Activated naive CD8-positive, alpha-beta T cell treated with anti-CD3 and anti-CD28 coated beads for 36 hours (primary cell): ENCODE measurements around the gene ITPR3. TPM values are rescaled to one million over a fixed set of nuclear protein-coding genes. Genes with fewer than 3 reads are reported as not detected.

Experiments
- DNase-seq: peaks from one replicate; pipeline ENCODE4 v3.0.0; 2021
- H3K27ac Mint-ChIP-seq: one replicate; pipeline ENCODE4 v1.8.0; 2022; ENCODE audit warnings: mild to moderate bottlenecking, moderate library complexity, mixed read lengths
- H3K27me3 Mint-ChIP-seq: one replicate; pipeline ENCODE4 v1.8.0; 2022; ENCODE audit warnings: mild to moderate bottlenecking, mixed read lengths
- H3K36me3 Mint-ChIP-seq: one replicate; pipeline ENCODE4 v1.8.0; 2021; ENCODE audit warnings: mild to moderate bottlenecking, mixed read lengths
- H3K4me1 Mint-ChIP-seq: one replicate; pipeline ENCODE4 v1.8.0; 2021; ENCODE audit warnings: mixed read lengths
- H3K4me3 Mint-ChIP-seq: one replicate; pipeline ENCODE4 v1.8.0; 2022; ENCODE audit warnings: mild to moderate bottlenecking, moderate library complexity, mixed read lengths
- H3K9me3 Mint-ChIP-seq: one replicate; pipeline ENCODE4 v1.8.0; 2022; ENCODE audit warnings: mixed read lengths
- total RNA-seq, 2 experiments: library from RNA; stranded (reverse); gene quantifications; one replicate each; pipeline ENCODE4 v1.2.3, GENCODE V29; 2021

Gene ITPR3
- total RNA-seq, 2 experiments from 2014 or later, result 35.5 to 36.6 TPM

DNA sequence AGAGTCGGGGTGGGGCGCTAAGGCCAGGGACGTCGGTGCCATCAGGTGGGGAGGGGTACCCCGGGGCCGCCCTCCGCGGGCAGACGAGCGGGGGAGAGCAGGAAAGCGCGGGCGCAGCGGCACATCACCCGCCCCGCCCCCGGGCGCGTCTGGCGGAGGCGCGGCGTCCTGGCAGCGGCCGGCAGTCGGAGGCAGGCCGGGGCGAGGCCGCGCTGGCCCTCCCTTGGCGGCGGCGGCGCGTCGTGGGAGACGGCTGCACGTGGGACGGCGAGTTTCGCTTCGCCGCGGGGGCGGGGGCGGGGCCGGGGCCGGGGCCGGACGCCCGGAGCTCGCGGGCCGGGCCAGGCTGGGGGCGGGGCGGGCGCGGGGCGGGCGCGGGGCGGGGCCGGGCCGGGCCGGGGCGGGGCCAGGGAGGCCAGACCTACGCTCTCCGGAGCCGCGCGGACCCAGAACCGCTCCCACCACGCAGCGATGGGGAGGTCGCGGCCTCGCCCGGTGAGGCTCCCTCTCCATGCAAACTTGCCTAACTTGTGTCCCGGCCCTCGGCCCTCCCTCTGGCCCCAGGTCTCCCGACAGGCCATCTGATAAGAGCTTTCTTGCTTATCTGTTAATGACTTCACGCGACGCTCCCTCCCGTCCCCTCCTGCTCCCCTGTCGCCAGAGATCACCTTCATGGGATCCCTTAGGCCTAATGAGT is 12.5 kb downstream of the ITPR3 start:
- Mint-ChIP-seq H3K27ac (peak overlapping the region; percentile 4), H3K4me1 (peaks cover 27% of the 10 kb centered on the region), H3K36me3 (peaks cover 14% of the 10 kb centered on the region), H3K27me3 (no peaks in the 10 kb centered on the region), H3K9me3 (no peaks in the 10 kb centered on the region), H3K4me3 (peak overlapping the region; percentile 75)
- peak; percentile 72 for DNase-seq

DNA sequence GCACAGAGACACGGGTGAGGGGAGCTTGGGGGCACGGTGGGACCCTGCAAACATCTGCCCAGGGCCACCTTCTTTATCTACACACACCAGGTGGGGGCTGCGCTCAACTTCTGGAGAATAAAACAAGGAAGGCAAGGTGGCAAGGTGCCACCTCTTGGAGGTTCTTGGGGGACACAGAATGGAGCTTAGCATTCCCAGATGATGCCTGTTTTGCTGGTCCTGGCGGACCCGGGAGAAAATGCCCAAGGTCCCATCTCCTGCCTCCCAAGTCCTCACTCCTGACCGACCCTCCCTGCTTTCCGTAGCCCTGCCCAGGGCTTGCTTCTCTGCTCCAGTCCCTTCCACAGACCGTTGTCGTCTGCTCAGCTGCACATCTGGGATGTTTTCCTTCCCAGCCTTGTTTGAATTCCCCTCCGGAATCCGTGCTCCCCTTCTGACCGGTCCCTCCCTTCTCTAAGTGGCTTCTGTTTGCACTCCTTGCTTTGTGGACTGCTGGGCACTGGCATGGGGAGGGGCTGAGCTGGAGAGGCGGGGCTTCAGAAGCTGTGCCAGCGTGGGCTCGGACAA is 13.1 kb downstream of the ITPR3 start:
- Mint-ChIP-seq H3K9me3 (no peaks in the 10 kb centered on the region), H3K4me1 (peaks cover 26% of the 10 kb centered on the region), H3K27ac (peak overlapping the region; percentile 2), H3K36me3 (peaks cover 14% of the 10 kb centered on the region), H3K4me3 (peak overlapping the region; percentile 69), H3K27me3 (no peaks in the 10 kb centered on the region)
- DNase-seq, result no peak

DNA sequence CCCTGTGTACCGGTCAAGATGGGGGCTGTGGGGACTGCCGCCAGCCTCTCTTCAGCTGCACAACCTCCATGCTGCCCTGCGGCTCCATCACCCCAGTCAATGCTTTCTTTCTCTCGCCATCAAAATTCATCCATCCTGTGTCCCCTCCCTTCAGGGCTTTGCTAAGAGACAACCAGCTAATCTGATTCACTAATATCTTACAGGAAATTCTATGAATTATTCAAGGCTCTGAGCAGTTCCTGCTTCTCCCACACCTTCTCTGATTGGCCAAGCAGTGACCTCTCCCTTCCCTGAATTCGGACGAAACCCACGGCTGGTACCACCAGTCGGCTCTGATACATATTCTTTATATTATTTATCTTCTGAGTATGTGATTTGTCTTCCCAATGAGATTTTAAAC is 13.8 kb downstream of the ITPR3 start:
- no peaks in the 10 kb centered on the region for H3K9me3 Mint-ChIP-seq
- DNase-seq, result no peak
- peaks cover 14% of the 10 kb centered on the region for H3K36me3 Mint-ChIP-seq
- peaks cover 29% of the 10 kb centered on the region for H3K4me1 Mint-ChIP-seq
- no peak overlapping the region for H3K27ac Mint-ChIP-seq
- no peak overlapping the region for H3K4me3 Mint-ChIP-seq
- H3K27me3 Mint-ChIP-seq, result no peaks in the 10 kb centered on the region

DNA sequence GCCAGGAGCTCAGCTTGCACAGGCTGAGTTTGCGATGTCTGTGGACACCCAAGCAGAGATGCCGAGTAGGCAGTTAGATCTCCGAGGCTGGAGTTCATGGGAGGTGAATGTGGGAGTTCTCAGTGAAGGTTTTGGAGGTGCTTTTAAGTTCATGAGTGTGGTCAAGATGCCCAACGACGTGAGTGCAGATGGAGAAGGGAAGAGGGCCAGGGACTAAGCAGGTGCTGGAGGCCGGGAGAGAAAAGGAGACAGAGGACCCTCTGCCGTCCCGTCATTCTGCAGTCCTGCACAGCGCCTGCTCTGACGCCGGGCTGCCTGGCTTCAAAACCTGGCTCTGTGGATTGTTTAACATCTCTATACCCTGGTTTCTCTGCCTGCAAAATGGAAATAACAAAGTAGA is 15.5 kb downstream of the ITPR3 start:
- no peaks in the 10 kb centered on the region for H3K27me3 Mint-ChIP-seq
- H3K9me3 Mint-ChIP-seq, result no peaks in the 10 kb centered on the region
- no peak overlapping the region for H3K27ac Mint-ChIP-seq
- H3K4me1 Mint-ChIP-seq, result peaks cover 32% of the 10 kb centered on the region
- H3K4me3 Mint-ChIP-seq, result no peak overlapping the region
- H3K36me3 Mint-ChIP-seq, result peaks cover 9% of the 10 kb centered on the region
- no peak for DNase-seq

DNA sequence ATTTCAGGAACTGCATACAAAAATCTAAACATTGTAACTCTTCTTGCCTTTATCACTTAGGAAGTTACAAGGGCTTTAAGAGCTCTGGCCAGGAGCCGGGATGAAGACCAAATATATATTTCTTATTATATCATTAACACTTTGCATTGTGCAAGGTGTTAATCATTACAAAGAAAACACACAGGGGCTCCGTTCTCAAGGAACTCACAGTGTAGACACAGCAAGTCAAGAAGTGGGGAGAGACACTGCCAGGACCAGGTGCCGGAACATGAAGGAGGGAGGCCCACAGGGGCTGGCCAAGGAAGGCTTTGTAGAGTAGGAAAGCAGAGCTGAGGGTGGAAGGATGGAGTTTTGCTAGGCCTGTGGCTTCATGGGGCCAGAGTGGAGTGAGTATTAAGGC is 17.4 kb downstream of the ITPR3 start:
- H3K27me3 Mint-ChIP-seq, result no peaks in the 10 kb centered on the region
- peaks cover 21% of the 10 kb centered on the region for H3K4me1 Mint-ChIP-seq
- no peak overlapping the region for H3K4me3 Mint-ChIP-seq
- H3K9me3 Mint-ChIP-seq, result no peaks in the 10 kb centered on the region
- no peak overlapping the region for H3K27ac Mint-ChIP-seq
- no peak for DNase-seq
- peaks cover 5% of the 10 kb centered on the region for H3K36me3 Mint-ChIP-seq

DNA sequence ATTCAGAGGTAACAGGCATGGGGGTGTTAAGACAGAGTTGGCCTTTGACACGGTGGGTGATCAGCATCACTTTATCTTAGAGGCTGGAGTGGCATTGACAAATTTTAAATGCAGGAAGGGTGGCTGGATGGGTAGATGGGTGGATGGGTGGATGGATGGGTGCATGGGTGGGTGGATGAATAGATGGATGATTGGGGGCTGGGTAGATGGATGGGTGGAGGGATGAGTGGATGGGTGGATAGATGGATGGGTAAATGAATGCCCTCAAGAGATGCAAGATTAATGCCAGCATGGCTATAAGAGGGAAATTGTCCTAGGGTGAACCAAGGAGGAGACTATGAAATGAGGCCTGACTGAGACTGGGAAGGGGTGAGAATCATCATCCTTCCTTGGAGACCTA is 18.4 kb downstream of the ITPR3 start:
- Mint-ChIP-seq H3K27me3 (no peaks in the 10 kb centered on the region), H3K4me1 (peaks cover 17% of the 10 kb centered on the region), H3K27ac (no peak overlapping the region), H3K9me3 (no peaks in the 10 kb centered on the region), H3K36me3 (peaks cover 5% of the 10 kb centered on the region), H3K4me3 (no peak overlapping the region)
- no peak for DNase-seq

DNA sequence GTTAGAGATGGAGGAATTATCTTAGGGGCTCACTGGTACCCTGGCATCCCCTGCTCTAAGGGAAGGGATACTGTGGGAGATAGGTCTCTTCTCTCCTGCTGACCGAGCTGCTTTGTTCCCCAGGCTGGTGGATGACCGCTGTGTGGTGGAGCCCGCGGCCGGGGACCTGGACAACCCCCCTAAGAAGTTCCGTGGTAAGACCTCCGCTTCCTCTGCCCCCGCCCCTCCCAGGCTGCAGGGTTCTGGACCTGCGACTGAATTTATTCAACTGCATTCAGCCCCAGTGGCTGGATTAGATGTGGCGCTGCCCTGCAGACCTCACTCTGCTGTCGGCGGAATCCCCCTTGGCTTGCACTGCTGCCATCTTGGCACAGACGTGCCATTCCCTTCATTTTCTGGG is 19.2 kb downstream of the ITPR3 start:
- Mint-ChIP-seq H3K36me3 (peaks cover 5% of the 10 kb centered on the region), H3K4me1 (peaks cover 14% of the 10 kb centered on the region), H3K27me3 (no peaks in the 10 kb centered on the region), H3K4me3 (no peak overlapping the region), H3K9me3 (no peaks in the 10 kb centered on the region), H3K27ac (no peak overlapping the region)
- DNase-seq, result no peak

DNA sequence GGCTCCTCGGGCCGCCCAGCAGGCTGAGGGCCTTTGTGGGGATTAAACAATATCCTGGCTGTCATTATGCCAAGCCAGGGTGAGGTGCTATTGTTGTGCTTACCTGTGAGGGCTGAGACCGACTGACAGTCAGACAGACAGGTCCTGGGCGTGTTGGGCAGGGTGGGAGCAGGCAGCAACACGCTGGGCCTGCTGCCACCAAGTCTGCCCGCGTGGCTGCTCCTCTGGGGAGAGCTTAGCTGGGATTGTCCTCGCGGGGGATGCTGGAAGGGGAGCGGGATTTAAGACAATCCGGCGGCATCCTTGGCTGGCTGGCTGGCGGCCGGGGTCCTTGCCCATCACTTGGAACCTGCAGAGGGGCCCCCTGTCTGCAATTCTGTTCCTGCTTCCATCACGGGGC is 20.0 kb downstream of the ITPR3 start:
- H3K27me3 Mint-ChIP-seq, result no peaks in the 10 kb centered on the region
- H3K4me1 Mint-ChIP-seq, result peaks cover 12% of the 10 kb centered on the region
- H3K27ac Mint-ChIP-seq, result no peak overlapping the region
- no peak overlapping the region for H3K4me3 Mint-ChIP-seq
- peaks cover 7% of the 10 kb centered on the region for H3K36me3 Mint-ChIP-seq
- DNase-seq, result no peak
- H3K9me3 Mint-ChIP-seq, result no peaks in the 10 kb centered on the region

DNA sequence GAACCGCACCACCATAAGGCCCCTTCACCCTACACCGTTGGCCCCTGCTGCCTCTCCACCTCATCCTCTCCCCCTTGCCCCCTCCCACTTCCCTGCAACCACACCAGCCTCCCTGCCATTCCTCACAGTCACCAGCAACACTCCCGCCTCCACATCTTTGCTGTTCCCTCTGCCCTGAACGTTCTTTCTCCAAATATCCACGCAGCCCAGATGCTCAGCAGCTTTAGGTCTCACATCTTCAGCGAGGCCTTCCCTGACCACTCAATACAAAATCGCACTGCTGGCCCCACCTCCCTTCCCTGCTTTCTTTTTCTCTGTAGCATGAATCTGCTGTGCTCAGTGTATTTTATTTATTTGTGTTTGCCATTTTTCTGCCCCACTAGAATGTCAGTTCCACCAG is 20.5 kb downstream of the ITPR3 start:
- no peak overlapping the region for H3K4me3 Mint-ChIP-seq
- DNase-seq, result no peak
- H3K36me3 Mint-ChIP-seq, result peaks cover 7% of the 10 kb centered on the region
- H3K4me1 Mint-ChIP-seq, result peaks cover 13% of the 10 kb centered on the region
- no peaks in the 10 kb centered on the region for H3K27me3 Mint-ChIP-seq
- H3K27ac Mint-ChIP-seq, result no peak overlapping the region
- no peaks in the 10 kb centered on the region for H3K9me3 Mint-ChIP-seq

DNA sequence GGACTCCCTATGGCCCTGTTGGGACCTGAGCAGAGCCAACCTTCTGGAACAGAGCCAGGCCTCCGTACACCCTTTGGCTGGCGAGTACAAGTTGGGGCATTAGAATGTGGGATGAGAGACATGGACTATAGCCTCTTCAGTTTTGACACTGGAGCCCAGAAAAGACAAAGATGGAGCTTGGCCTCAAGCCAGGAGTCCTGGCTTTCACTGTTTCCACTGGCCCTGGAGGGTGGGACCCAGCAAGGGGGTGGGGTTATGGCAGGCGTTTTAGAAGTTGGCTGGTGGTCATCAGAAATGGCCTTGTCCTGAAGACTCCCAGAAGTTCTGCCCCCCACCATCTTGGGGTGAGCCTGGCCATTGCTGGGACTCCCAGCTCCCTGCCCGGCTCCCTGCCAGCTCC is 21.8 kb downstream of the ITPR3 start:
- no peak for DNase-seq
- H3K9me3 Mint-ChIP-seq, result no peaks in the 10 kb centered on the region
- H3K4me3 Mint-ChIP-seq, result no peak overlapping the region
- H3K36me3 Mint-ChIP-seq, result peaks cover 5% of the 10 kb centered on the region
- H3K27ac Mint-ChIP-seq, result no peak overlapping the region
- peaks cover 12% of the 10 kb centered on the region for H3K4me1 Mint-ChIP-seq
- no peaks in the 10 kb centered on the region for H3K27me3 Mint-ChIP-seq

DNA sequence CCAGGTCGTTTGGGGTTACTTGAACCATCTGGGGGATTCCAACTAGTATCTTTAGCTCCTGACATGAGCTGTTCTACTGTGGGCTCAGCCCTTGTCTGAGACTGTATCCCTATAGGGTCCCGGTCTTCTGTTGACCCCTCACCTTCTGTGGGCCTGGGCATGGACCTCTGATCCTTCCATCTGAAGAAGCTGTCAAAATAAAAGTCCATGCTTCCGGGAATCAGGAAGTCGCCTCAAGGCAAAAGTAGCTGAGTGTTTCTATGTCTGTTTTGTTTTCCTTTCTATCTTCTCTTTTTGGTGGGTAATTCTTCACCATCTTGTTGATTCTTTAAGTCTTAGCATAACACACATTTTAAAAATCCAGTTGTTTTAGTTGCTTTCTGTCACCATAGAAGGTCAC is 30.3 kb downstream of the ITPR3 start:
- Mint-ChIP-seq H3K4me3 (no peak overlapping the region), H3K36me3 (peaks cover 10% of the 10 kb centered on the region), H3K27ac (no peak overlapping the region), H3K27me3 (no peaks in the 10 kb centered on the region), H3K9me3 (no peaks in the 10 kb centered on the region), H3K4me1 (peaks cover 4% of the 10 kb centered on the region)
- DNase-seq, result no peak

DNA sequence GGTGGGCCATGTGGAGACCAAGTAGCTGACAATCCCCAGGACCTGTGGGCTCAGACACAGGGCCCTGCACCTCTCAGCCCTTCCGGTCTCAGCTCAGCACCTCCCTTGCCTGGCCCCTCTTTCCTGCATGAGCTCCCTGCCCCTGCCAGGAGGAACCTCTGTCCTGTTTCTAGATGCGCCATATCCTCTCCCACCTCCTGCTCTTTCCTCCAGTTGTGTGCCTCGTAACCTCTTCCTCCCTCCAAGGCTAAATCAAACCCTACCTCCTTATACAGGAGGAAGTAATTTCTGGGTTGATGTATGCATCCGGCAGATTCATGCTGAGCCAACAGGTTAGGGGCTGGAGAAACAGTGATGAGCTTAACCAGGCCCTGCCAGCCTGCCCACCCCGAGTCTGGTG is 30.9 kb downstream of the ITPR3 start:
- Mint-ChIP-seq H3K4me1 (peaks cover 4% of the 10 kb centered on the region), H3K36me3 (peaks cover 10% of the 10 kb centered on the region), H3K27ac (no peak overlapping the region), H3K27me3 (no peaks in the 10 kb centered on the region), H3K9me3 (no peaks in the 10 kb centered on the region), H3K4me3 (no peak overlapping the region)
- DNase-seq, result no peak

DNA sequence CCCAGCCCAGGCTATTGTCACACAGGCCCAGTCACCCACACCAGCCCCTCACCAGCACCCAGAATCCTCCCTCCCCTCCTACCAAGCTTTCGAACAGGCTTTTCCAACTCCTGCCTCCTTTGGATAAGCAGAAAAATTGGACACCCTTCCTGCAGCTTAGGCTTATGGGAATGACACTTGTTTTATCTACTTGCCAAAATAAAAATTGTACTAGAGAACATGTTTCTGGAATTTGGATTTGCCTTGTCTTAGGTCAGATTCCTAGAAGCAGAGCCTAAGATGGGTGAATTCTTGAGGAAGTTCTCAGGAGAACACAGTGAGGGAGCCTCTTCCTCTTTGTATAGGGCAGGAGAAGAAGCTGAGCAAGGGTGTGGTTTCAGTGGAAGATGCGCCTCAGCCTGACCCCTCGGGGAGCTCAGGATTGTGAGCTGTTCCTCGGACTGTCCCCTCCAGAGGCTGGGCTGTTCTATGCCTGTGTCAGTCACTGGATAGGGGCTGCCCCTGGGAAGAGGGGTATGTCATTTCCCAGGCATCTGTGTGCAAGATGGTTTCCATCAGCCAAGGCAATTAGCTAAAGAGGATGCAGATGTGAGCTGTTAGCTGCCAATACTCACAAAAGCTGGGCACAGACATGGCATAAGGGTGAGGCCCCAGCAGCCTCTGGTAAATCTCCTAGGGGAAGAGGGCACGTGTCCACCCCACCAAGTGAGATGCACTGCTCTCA is 33.9 kb downstream of the ITPR3 start:
- Mint-ChIP-seq H3K36me3 (peaks cover 8% of the 10 kb centered on the region), H3K27ac (no peak overlapping the region), H3K4me3 (no peak overlapping the region), H3K4me1 (peaks cover 4% of the 10 kb centered on the region), H3K27me3 (no peaks in the 10 kb centered on the region), H3K9me3 (no peaks in the 10 kb centered on the region)
- no peak for DNase-seq

DNA sequence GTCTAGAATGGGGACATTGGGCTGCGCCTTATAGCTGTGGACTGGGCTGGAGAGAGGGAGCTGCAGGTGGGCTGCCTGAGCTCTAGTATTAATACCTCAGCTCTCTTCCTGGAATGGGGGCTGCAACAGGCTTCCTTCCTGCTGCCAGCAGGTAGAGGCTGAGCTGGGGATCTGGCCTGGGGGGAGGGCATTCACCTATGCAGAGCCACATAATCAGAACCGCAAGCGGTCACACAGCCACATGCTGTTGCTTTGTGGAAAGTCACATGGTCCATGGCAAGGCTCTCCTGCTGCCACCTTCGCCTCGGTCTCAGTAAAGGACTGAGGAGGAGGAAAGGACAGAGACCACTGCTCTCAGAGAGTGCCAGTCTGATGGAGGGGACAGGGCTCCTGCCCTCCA is 35.7 kb downstream of the ITPR3 start:
- DNase-seq, result no peak
- H3K9me3 Mint-ChIP-seq, result no peaks in the 10 kb centered on the region
- H3K27ac Mint-ChIP-seq, result no peak overlapping the region
- H3K4me1 Mint-ChIP-seq, result peaks cover 4% of the 10 kb centered on the region
- H3K36me3 Mint-ChIP-seq, result peaks cover 11% of the 10 kb centered on the region
- no peaks in the 10 kb centered on the region for H3K27me3 Mint-ChIP-seq
- no peak overlapping the region for H3K4me3 Mint-ChIP-seq

DNA sequence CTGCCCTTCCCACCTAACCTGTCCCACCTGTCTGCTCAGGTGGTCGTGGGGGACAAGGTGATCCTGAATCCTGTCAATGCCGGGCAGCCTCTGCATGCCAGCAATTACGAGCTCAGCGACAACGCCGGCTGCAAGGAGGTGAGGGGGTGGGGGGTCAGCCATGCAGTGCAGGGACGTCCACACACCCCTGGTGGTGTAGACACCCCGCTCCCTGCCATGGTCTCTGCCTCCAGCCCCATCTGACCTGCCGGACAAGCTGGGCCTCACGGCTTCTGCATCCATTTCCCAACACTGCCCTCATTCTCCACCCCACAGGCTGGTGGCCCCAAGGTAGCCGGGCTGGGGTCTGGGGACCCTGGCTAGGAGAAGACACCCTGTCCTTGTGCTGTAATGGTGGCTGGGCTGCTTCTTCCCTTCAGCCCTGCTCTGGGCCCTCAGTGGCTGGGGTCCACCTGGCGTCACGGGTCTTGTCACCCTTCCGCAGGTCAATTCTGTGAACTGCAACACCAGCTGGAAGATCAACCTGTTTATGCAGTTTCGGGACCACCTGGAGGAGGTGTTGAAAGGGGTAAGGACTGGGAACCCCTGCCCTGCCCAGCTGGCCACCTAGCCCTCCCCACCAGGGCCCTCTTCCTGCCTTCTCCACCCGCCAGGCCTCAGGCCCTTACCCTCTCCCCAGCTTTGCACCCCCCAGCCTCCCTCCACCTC is 38.0 kb downstream of the ITPR3 start:
- Mint-ChIP-seq H3K4me1 (peaks cover 4% of the 10 kb centered on the region), H3K9me3 (no peaks in the 10 kb centered on the region), H3K4me3 (no peak overlapping the region), H3K36me3 (peaks cover 11% of the 10 kb centered on the region), H3K27ac (no peak overlapping the region), H3K27me3 (no peaks in the 10 kb centered on the region)
- DNase-seq, result no peak
